MCF 10A (cell line): ENCODE data around the gene SLC6A7. TPM values are rescaled to one million over a fixed set of nuclear protein-coding genes. Genes with fewer than 3 reads are reported as not detected.

ENCODE experiments used
- BruUV-seq: library from RNA; stranded (reverse); fragments of 400-500 nt; replicated peaks from 2 replicates; lab custom pipeline; 2021; lab: Mats Ljungman, UMichigan
- CTCF ChIA-PET: fragments of 300-600 bp; sonication (Branson Sonifier 250); formaldehyde crosslinking; extraction: SDS; loops from one replicate; lab custom pipeline; 2021; ENCODE audit warnings: antibody characterized with exemption, inconsistent platforms; lab: Yijun Ruan, JAX
- POLR2A ChIA-PET: fragments of 300-600, 350-650 bp; sonication (Branson Sonifier 250); formaldehyde crosslinking; extraction: SDS; loops from one replicate; lab custom pipeline; 2020; ENCODE audit warnings: antibody characterized with exemption, inconsistent platforms; lab: Yijun Ruan, JAX
- DNase-seq: peaks from one replicate; pipeline ENCODE4 v3.0.0-alpha.2; 2018; ENCODE audit not compliant: unreplicated experiment
- H3K27ac Mint-ChIP-seq: one replicate; pipeline ENCODE4 v1.8.0; 2022; ENCODE audit warnings: mild to moderate bottlenecking, low read depth, mixed read lengths; ENCODE audit not compliant: unreplicated experiment
- H3K27me3 Mint-ChIP-seq: one replicate; pipeline ENCODE4 v1.8.0; 2022; ENCODE audit warnings: mixed read lengths; ENCODE audit not compliant: insufficient read depth, unreplicated experiment
- H3K36me3 Mint-ChIP-seq: one replicate; pipeline ENCODE4 v1.8.0; 2022; ENCODE audit warnings: mild to moderate bottlenecking, moderate library complexity, mixed read lengths; ENCODE audit not compliant: insufficient read depth, unreplicated experiment
- H3K4me1 Mint-ChIP-seq: one replicate; pipeline ENCODE4 v1.8.0; 2022; ENCODE audit warnings: mixed read lengths; ENCODE audit not compliant: insufficient read depth, unreplicated experiment
- H3K4me3 Mint-ChIP-seq: one replicate; pipeline ENCODE4 v1.8.0; 2022; ENCODE audit warnings: mild to moderate bottlenecking, moderate library complexity, mixed read lengths; ENCODE audit not compliant: unreplicated experiment
- H3K9me3 Mint-ChIP-seq: one replicate; pipeline ENCODE4 v1.8.0; 2022; ENCODE audit warnings: mixed read lengths; ENCODE audit not compliant: unreplicated experiment
- CTCF ChIP-seq: fragments of 200-600 bp; IDR thresholded peaks from one replicate; pipeline ENCODE4 v1.8.0; 2022; ENCODE audit warnings: antibody characterized with exemption, mild to moderate bottlenecking; ENCODE audit not compliant: unreplicated experiment
- intact Hi-C: fragments of 100-400 bp; cut with micrococcal nuclease; formaldehyde crosslinking; loops from 2 replicates; pipeline ENCODE4 v1.14.1; 2022
- total RNA-seq: library from RNA; stranded (reverse); gene quantifications from 2 replicates; pipeline ENCODE4 v1.2.3, GENCODE V29; 2022

The SLC6A7 gene
- total RNA-seq, 1 experiment from 2014 or later, result not detected

GRCh38 chr5:150184006-150184405 lies 5.9 kb upstream of the SLC6A7 start:
- DNase-seq, result no peak
- intact Hi-C loops, result no loop called here
- Mint-ChIP-seq H3K4me3 (no peak overlapping the region), H3K27ac (no peak overlapping the region), H3K27me3 (peaks cover 20% of the 10 kb centered on the region), H3K4me1 (peaks cover 13% of the 10 kb centered on the region), H3K36me3 (no peaks in the 10 kb centered on the region), H3K9me3 (no peaks in the 10 kb centered on the region)
- BruUV-seq, result no TSS peak
- CTCF ChIA-PET, result interaction anchor here (1.0 kb wide), 1 partner anchor 22 kb away, joined by 3 read pairs; no protein-coding TSS in a partner anchor
- POLR2A ChIA-PET, result interaction anchor here (0.6 kb wide), 1 partner anchor 10 kb away, joined by 3 read pairs; no protein-coding TSS in a partner anchor
- no peak for TF ChIP-seq CTCF

GRCh38 chr5:150184990-150185912 lies 4.6 kb upstream of the SLC6A7 start:
- H3K27ac Mint-ChIP-seq, result no peak overlapping the region
- H3K9me3 Mint-ChIP-seq, result no peaks in the 10 kb centered on the region
- H3K27me3 Mint-ChIP-seq, result peaks cover 20% of the 10 kb centered on the region
- intact Hi-C loops, result no loop called here
- TF ChIP-seq CTCF, result no peak
- DNase-seq, result no peak
- no TSS peak for BruUV-seq
- ChIA-PET POLR2A (no interaction called here), CTCF (interaction anchor here (0.7 kb wide), 1 partner anchor 22 kb away, joined by 3 read pairs; no protein-coding TSS in a partner anchor)
- H3K36me3 Mint-ChIP-seq, result no peaks in the 10 kb centered on the region
- no peak overlapping the region for H3K4me3 Mint-ChIP-seq
- H3K4me1 Mint-ChIP-seq, result peaks cover 12% of the 10 kb centered on the region

GRCh38 chr5:150186137-150186536 lies 3.7 kb upstream of the SLC6A7 start:
- peaks cover 26% of the 10 kb centered on the region for H3K27me3 Mint-ChIP-seq
- no peak overlapping the region for H3K4me3 Mint-ChIP-seq
- intact Hi-C loops, result no loop called here
- no peaks in the 10 kb centered on the region for H3K9me3 Mint-ChIP-seq
- H3K36me3 Mint-ChIP-seq, result no peaks in the 10 kb centered on the region
- no peak overlapping the region for H3K27ac Mint-ChIP-seq
- ChIA-PET CTCF (interaction anchor here (0.6 kb wide), 1 partner anchor 14 kb away, joined by 3 read pairs; no protein-coding TSS in a partner anchor), POLR2A (no interaction called here)
- BruUV-seq, result no TSS peak
- no peak for TF ChIP-seq CTCF
- DNase-seq, result no peak
- H3K4me1 Mint-ChIP-seq, result peaks cover 3% of the 10 kb centered on the region

GRCh38 chr5:150186897-150187296 lies 3.0 kb upstream of the SLC6A7 start:
- intact Hi-C loops, result no loop called here
- POLR2A ChIA-PET, result no interaction called here
- Mint-ChIP-seq H3K9me3 (no peaks in the 10 kb centered on the region), H3K4me1 (no peaks in the 10 kb centered on the region), H3K27ac (no peak overlapping the region), H3K4me3 (no peak overlapping the region), H3K36me3 (no peaks in the 10 kb centered on the region), H3K27me3 (peaks cover 33% of the 10 kb centered on the region)
- BruUV-seq, result no TSS peak
- CTCF ChIA-PET, result interaction anchor here (0.6 to 1.4 kb wide), 3 partner anchors 11 to 19 kb away, joined by 3 to 4 read pairs (median 4); no protein-coding TSS in a partner anchor
- no peak for TF ChIP-seq CTCF
- no peak for DNase-seq
